ENCODE data around the gene KHDRBS2.
"Not testable (repeated sequence)": the region's sequence is repeated elsewhere in the genome, so short reads cannot be mapped to it uniquely, and the experiment has no call there.

The KHDRBS2 gene

GRCh38 chr6:61835237-61835636, 450.8 kb downstream of the KHDRBS2 start:
- DNase-seq = no peak

- no peak for DNase-seq
Observed at GRCh38 chr6:61833176-61833755, 452.8 kb downstream of the KHDRBS2 start.

DNA sequence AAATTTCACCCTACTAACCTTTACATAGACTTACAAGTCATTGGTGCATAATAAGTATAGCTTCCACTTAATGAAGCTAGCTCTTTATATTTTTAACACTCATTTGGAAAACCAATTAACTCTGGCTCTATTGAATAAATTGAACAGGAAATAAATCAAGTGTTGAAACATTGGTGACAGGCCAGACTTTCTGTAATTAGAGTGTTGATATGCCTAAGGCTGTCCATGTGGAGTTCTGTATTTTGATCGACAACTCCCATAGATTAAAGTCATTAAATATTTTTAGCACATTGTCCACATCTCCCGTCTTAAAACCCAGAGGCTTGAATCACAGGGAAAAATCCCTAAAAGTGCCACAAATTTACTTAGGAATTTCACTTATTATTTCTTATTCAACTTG, 468.3 kb downstream of the KHDRBS2 start:
- DNase-seq = no peak

GRCh38 chr6:61810047-61810446, 476.0 kb downstream of the KHDRBS2 start:
- DNase-seq = no peak

DNA sequence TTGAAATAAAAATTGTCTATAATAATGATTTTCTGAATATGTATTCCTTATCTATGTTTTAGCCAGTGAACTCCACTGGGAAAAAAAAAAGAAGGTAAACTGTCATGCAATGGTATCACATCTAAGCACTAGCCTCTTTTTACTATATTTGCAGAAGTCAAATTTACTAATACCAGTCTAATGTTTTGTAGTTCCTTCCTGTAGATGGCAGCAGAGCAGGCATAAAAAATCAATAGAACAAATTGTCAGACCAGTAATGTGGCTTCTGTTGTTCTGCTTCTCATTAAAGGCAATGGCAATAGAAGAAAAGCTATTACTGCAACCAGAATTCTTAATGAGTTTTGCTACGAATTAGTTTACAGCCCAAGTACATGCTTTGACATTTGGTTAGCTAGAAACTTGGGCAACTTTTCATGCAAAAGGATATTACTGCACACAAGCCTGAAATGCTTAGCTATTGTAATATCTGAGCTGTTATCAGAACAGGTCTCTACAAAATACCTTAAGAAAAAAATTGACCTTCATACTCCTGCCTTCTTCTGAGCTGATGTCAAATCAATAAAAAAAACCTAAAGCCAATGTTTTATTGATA, 476.9 kb downstream of the KHDRBS2 start:
- DNase-seq = peak; percentile 4

- no peak for DNase-seq
Observed at GRCh38 chr6:61787998-61788397, 498.0 kb downstream of the KHDRBS2 start.

- not testable (repeated sequence) for DNase-seq
Observed at GRCh38 chr6:61769446-61769845, 516.6 kb downstream of the KHDRBS2 start.

GRCh38 chr6:61755739-61756138, 530.3 kb downstream of the KHDRBS2 start:
- DNase-seq = no peak

- DNase-seq = no peak
Observed at GRCh38 chr6:61751986-61752385, 534.0 kb downstream of the KHDRBS2 start.

DNA sequence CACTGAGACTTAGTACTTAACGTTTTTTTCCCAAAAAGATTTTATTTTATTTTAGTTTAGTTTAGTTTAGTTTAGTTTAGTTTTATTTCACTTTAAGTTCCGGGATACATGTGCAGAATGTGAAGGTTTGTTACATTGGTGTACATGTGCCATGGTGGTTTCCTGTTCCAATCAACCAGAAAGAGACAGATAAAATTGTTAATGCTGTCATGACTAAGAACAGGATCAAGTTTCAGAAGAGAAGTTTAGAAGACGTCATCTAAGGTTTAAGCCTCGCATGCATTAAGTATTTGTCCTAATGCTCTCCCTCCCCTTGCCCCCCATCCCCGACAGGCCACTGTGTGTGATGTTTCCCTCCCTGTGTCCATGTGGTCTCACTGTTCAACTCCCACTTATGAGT, 540.0 kb downstream of the KHDRBS2 start:
- DNase-seq = no peak

DNA sequence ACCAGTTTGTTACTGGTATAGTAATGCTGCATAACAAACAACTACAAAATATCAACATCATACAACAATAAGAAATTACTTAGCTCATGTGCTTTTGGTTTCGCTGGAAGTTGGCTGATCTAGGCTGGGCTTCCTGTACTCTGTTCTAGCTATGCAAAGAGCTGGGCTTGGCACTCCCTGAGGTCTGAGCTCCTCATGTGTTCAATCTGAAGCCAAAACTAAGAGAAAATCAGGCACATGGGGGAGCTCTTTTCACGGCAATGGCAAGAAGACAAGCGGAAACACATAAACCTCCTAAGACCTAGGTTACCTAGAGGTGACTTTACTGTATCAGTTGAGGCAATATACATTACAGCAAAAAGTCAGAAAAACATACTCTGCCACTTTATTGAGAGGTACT, 574.2 kb downstream of the KHDRBS2 start:
- DNase-seq = no peak

GRCh38 chr6:61688165-61688564, 597.9 kb downstream of the KHDRBS2 start:
- DNase-seq = no peak

GRCh38 chr6:61682562-61682961, 603.5 kb downstream of the KHDRBS2 start:
- no peak for DNase-seq

DNA sequence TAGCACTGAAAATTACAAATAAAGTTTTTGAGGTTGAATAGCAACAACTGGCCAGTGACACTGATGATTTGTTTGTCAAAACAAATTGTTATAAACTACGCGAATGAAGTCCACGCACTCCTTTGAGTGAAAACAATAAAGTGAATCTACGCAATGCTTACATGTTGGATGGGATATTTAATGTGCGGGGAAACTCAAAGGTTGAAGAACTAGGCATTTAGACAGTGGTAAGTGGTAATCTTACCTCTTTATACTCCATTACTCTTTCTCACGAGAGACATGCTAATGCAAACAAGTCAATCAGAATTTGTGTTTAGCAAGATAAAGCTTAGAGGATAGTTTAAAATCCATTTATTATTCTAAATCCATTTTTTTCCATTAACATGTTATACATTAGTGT, 606.4 kb downstream of the KHDRBS2 start:
- DNase-seq = no peak

- no peak for DNase-seq
Observed at GRCh38 chr6:61675734-61676133, 610.3 kb downstream of the KHDRBS2 start.

DNA sequence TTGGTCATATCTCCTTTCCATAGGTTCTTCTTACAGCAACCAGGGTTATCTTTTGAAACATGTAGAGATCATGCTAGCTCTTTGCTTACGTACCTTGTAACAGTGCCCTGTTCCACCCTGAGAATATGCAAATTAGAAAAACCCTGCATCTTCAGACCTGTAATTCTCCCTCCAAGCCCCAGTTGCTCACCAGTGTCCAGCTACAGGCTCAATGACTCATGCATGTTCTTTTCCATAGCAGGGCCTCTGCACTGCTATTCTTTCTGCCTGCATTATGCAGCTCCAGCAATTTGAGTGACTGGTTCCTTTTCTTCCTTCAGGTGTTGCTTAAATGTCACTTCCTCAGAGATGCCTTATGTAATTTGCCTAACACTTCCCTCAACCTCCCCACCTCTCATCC, 636.2 kb downstream of the KHDRBS2 start:
- no peak for DNase-seq

DNA sequence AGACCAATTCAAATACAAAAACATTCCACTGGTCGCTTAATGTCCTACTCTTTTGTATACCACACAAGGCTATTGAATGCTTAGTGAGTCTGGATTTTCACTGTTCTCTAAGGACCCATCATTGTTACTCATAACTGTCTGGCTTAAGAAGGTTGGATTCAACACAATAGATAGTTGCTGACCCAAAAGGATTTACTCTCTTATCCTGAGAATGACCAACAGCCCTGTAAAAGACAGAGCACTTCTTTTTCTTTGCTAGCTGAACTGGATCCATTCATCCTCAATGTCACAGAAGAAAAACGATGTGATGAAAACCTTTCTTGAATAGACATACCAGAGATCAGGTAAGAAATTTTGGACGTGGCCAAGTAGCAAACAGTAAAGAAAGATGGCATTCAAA, 645.6 kb downstream of the KHDRBS2 start:
- DNase-seq = no peak
